RPMI8226 (cell line): ENCODE results near the gene PPFIA2.

Experiments
- DNase-seq: peaks from one replicate; pipeline ENCODE4 v3.0.0-alpha.2; 2015

Gene PPFIA2

GRCh38 chr12:81333812-81334211 is 425.3 kb downstream of the PPFIA2 start:
- DNase-seq, result no peak

- peak; percentile 8 for DNase-seq
These were observed 427.1 kb downstream of the PPFIA2 start for GRCh38 chr12:81332054-81332453.

- DNase-seq, result no peak
These were observed 428.7 kb downstream of the PPFIA2 start for GRCh38 chr12:81330480-81330879.

- DNase-seq, result peak; percentile 16
These were observed 430.1 kb downstream of the PPFIA2 start for GRCh38 chr12:81329085-81329484.

GRCh38 chr12:81327425-81327824 is 431.7 kb downstream of the PPFIA2 start:
- no peak for DNase-seq

GRCh38 chr12:81325086-81325485 is 434.1 kb downstream of the PPFIA2 start:
- DNase-seq, result no peak

GRCh38 chr12:81314903-81315531 is 444.1 kb downstream of the PPFIA2 start:
- DNase-seq, result no peak

GRCh38 chr12:81303935-81304334 is 455.2 kb downstream of the PPFIA2 start:
- DNase-seq, result no peak

- DNase-seq, result no peak
These were observed 458.7 kb downstream of the PPFIA2 start for GRCh38 chr12:81300454-81300853.

GRCh38 chr12:81297601-81298000 is 461.5 kb downstream of the PPFIA2 start:
- no peak for DNase-seq

- no peak for DNase-seq
These were observed 462.4 kb downstream of the PPFIA2 start for GRCh38 chr12:81296556-81297305.

GRCh38 chr12:81295251-81295650 is 463.9 kb downstream of the PPFIA2 start:
- DNase-seq, result no peak

- no peak for DNase-seq
These were observed 464.6 kb downstream of the PPFIA2 start for GRCh38 chr12:81294325-81295190.

GRCh38 chr12:81288651-81289050 is 470.5 kb downstream of the PPFIA2 start:
- DNase-seq, result no peak

GRCh38 chr12:81284137-81284536 is 475.0 kb downstream of the PPFIA2 start:
- DNase-seq, result no peak

- DNase-seq, result no peak
These were observed 484.3 kb downstream of the PPFIA2 start for GRCh38 chr12:81274637-81275529.

- no peak for DNase-seq
These were observed 488.8 kb downstream of the PPFIA2 start for GRCh38 chr12:81270385-81270784.

GRCh38 chr12:81263072-81263471 is 496.1 kb downstream of the PPFIA2 start:
- peak; percentile 57 for DNase-seq

GRCh38 chr12:81261508-81262207 is 497.5 kb downstream of the PPFIA2 start:
- DNase-seq, result no peak

GRCh38 chr12:81259360-81259759 is 499.8 kb downstream of the PPFIA2 start:
- no peak for DNase-seq

- DNase-seq, result peak; percentile 66
These were observed 501.1 kb downstream of the PPFIA2 start for GRCh38 chr12:81257947-81258551.
